ENCODE data around the gene ZNF837. TPM values are rescaled to one million over a fixed set of nuclear protein-coding genes. Genes with fewer than 3 reads are reported as not detected.

ZNF837 gene
- total and polyA plus RNA-seq, 2 of the 13 experiments (the other 11 are each of a cell fraction or from before 2014, with no cell fraction given) = 0.29 to 1.3 TPM

DNA sequence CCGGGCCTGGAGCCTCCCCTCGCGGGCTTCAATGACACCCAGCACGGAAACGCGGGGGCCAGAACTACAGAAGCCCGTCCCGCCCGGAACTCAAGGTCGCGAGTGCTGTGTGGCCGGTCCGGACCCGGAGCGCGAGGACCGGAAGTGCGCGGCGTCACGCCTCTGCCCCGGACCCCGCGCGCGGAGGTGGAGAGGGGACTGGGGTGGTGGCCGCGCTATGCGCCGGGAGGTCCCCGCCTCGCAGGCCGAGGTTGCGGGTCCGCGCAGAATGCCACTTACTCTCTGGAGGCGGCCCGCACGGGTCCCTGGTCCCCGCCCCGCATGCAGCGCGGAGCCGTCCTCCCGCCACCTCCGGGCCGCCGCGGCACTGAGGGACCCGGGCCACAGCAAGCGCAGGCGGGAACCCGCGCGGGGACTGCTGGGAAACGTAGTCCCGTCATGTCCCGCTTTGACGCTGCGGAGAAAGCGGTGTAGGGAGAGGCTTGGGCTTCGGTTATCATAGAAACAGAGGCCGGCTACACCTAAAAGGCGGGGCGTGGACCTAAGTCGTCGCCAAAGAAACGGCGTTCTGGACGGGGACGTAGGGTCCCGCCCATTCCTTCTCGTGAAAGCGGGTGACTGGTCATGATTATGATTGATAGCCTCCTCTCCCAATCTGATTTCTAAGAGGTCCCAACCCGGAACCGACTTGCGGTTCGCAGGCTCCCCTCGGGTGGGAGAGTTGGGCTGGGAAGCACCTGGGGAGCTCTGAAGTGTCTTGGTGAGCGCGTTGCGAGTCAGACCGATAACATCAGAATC, at the start of gene ZNF837 (continued):
- TF ChIP-seq AGO1 (IDR thresholded peaks at IDR 0.05; ENCODE audit: low read depth, low read length, poor library complexity, severe bottlenecking) = peak; percentile 85
- TF ChIP-seq, protein P1, sequence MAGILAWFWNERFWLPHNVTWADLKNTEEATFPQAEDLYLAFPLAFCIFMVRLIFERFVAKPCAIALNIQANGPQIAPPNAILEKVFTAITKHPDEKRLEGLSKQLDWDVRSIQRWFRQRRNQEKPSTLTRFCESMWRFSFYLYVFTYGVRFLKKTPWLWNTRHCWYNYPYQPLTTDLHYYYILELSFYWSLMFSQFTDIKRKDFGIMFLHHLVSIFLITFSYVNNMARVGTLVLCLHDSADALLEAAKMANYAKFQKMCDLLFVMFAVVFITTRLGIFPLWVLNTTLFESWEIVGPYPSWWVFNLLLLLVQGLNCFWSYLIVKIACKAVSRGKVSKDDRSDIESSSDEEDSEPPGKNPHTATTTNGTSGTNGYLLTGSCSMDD (CRISPR knock-in tag; IDR thresholded peaks at IDR 0.05) = no peak
- TF ChIP-seq STAG1 (CRISPR knock-in tag; IDR thresholded peaks at IDR 0.05) = peak; percentile 33; the same call in 1 of the 2 replicates
- TF ChIP-seq KDM1A (CRISPR knock-in tag; IDR thresholded peaks at IDR 0.05) = 0 out of 2 replicates have a peak, but pooled peaks have one; percentile 7
- peak; percentile 96 for TF ChIP-seq NR2C2 (CRISPR knock-in tag; IDR thresholded peaks at IDR 0.05; ENCODE audit: borderline replicate concordance)
- TF ChIP-seq SMAD1 (CRISPR knock-in tag; IDR thresholded peaks at IDR 0.05; ENCODE audit: borderline replicate concordance, low read depth) = no peak
- TF ChIP-seq SRY (CRISPR knock-in tag; IDR thresholded peaks at IDR 0.05) = peak; percentile 95
- no peak for TF ChIP-seq NR3C1 (CRISPR knock-in tag; IDR thresholded peaks at IDR 0.05)
- TF ChIP-seq ZNF557 (CRISPR knock-in tag; IDR thresholded peaks at IDR 0.05) = no peak
- no peak for TF ChIP-seq ARNT (IDR thresholded peaks at IDR 0.05)
- no peak for TF ChIP-seq ZFP36L2 (CRISPR knock-in tag; IDR thresholded peaks at IDR 0.05)
- TF ChIP-seq ZNF441 (CRISPR knock-in tag; IDR thresholded peaks at IDR 0.05; ENCODE audit: borderline replicate concordance) = 0 out of 2 replicates have a peak, but pooled peaks have one; percentile 33
- TF ChIP-seq ZNF264 (CRISPR knock-in tag; IDR thresholded peaks at IDR 0.05) = no peak; the same call in 1 of the 2 replicates
- TF ChIP-seq, protein P2, sequence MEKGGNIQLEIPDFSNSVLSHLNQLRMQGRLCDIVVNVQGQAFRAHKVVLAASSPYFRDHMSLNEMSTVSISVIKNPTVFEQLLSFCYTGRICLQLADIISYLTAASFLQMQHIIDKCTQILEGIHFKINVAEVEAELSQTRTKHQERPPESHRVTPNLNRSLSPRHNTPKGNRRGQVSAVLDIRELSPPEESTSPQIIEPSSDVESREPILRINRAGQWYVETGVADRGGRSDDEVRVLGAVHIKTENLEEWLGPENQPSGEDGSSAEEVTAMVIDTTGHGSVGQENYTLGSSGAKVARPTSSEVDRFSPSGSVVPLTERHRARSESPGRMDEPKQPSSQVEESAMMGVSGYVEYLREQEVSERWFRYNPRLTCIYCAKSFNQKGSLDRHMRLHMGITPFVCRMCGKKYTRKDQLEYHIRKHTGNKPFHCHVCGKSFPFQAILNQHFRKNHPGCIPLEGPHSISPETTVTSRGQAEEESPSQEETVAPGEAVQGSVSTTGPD (CRISPR knock-in tag; IDR thresholded peaks at IDR 0.05) = no peak
- TF ChIP-seq, protein P3, sequence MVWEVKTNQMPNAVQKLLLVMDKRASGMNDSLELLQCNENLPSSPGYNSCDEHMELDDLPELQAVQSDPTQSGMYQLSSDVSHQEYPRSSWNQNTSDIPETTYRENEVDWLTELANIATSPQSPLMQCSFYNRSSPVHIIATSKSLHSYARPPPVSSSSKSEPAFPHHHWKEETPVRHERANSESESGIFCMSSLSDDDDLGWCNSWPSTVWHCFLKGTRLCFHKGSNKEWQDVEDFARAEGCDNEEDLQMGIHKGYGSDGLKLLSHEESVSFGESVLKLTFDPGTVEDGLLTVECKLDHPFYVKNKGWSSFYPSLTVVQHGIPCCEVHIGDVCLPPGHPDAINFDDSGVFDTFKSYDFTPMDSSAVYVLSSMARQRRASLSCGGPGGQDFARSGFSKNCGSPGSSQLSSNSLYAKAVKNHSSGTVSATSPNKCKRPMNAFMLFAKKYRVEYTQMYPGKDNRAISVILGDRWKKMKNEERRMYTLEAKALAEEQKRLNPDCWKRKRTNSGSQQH (CRISPR knock-in tag; IDR thresholded peaks at IDR 0.05; ENCODE audit: low read depth) = peak; percentile 86; the same call in 1 of the 2 replicates
- no peak; the same call in 1 of the 2 replicates for TF ChIP-seq ZNF572 (CRISPR knock-in tag; IDR thresholded peaks at IDR 0.05)
- peak; percentile 94 for TF ChIP-seq ZIK1 (CRISPR knock-in tag; IDR thresholded peaks at IDR 0.05; ENCODE audit: borderline replicate concordance, low read depth)
- TF ChIP-seq, protein P4, sequence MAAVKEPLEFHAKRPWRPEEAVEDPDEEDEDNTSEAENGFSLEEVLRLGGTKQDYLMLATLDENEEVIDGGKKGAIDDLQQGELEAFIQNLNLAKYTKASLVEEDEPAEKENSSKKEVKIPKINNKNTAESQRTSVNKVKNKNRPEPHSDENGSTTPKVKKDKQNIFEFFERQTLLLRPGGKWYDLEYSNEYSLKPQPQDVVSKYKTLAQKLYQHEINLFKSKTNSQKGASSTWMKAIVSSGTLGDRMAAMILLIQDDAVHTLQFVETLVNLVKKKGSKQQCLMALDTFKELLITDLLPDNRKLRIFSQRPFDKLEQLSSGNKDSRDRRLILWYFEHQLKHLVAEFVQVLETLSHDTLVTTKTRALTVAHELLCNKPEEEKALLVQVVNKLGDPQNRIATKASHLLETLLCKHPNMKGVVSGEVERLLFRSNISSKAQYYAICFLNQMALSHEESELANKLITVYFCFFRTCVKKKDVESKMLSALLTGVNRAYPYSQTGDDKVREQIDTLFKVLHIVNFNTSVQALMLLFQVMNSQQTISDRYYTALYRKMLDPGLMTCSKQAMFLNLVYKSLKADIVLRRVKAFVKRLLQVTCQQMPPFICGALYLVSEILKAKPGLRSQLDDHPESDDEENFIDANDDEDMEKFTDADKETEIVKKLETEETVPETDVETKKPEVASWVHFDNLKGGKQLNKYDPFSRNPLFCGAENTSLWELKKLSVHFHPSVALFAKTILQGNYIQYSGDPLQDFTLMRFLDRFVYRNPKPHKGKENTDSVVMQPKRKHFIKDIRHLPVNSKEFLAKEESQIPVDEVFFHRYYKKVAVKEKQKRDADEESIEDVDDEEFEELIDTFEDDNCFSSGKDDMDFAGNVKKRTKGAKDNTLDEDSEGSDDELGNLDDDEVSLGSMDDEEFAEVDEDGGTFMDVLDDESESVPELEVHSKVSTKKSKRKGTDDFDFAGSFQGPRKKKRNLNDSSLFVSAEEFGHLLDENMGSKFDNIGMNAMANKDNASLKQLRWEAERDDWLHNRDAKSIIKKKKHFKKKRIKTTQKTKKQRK (IDR thresholded peaks at IDR 0.05; ENCODE audit: low read length) = no peak
- TF ChIP-seq SRSF9 (IDR thresholded peaks at IDR 0.05; ENCODE audit: borderline replicate concordance, insufficient read depth, low read depth, low read length, poor library complexity, severe bottlenecking) = no peak
- TF ChIP-seq EZH2 (conservative IDR thresholded peaks at IDR 0.05; ENCODE audit: low read depth, low read length) = no peak
